Fibroblast of the aortic adventitia (primary cell): Measurements from ENCODE around the gene UVSSA. TPM values are rescaled to one million over a fixed set of nuclear protein-coding genes. Genes with fewer than 3 reads are reported as not detected.

Experiments
- DNase-seq: peaks from one replicate; pipeline ENCODE4 v3.0.0-alpha.2; 2010; ENCODE audit warnings: low read depth
- H3K4me3 ChIP-seq: 2 replicates; pipeline ENCODE4 v1.5.1; 2011; ENCODE audit warnings: low read depth, mild to moderate bottlenecking, control low read depth, low read length, moderate library complexity
- total RNA-seq: library from RNA; depleted of rRNA; stranded (reverse); fragments of >200 nt; gene quantifications from 2 replicates; pipeline ENCODE4 v1.2.3, GENCODE V29; 2012; ENCODE audit warnings: low replicate concordance
- TF ChIP-seq, protein P1 (sequence below): IDR thresholded peaks from 2 replicates; pipeline ENCODE4 v1.5.1; 2011; ENCODE audit warnings: mild to moderate bottlenecking, low read length, control low read depth, inconsistent platforms; ENCODE audit not compliant: insufficient read depth

Gene UVSSA
- total RNA-seq, 1 donor, result 8.7 TPM

DNA sequence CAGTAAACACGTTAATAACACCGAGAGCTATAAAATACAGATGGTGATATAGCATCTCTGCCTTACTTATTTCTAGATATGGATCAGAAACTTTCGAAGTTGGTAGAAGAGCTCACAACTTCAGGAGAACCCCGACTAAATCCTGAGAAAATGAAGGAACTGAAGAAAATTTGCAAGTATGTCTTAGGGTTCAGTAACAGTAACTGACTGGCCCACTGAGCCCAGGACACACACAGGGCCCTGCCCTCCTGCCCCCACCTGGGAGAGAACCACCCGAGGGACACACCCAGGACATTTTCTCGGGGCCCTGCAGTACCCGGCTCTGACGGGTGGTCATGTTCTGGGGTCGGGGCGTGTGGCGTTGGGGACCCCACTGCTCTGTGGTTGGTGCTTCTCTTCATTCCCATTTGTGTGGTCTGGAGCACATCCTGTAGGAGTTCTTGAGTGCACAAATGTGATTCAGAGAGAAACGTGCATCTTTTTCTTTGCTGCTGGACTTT lies 1.1 kb downstream of the UVSSA start:
- no peak for DNase-seq
- TF ChIP-seq, protein P1, sequence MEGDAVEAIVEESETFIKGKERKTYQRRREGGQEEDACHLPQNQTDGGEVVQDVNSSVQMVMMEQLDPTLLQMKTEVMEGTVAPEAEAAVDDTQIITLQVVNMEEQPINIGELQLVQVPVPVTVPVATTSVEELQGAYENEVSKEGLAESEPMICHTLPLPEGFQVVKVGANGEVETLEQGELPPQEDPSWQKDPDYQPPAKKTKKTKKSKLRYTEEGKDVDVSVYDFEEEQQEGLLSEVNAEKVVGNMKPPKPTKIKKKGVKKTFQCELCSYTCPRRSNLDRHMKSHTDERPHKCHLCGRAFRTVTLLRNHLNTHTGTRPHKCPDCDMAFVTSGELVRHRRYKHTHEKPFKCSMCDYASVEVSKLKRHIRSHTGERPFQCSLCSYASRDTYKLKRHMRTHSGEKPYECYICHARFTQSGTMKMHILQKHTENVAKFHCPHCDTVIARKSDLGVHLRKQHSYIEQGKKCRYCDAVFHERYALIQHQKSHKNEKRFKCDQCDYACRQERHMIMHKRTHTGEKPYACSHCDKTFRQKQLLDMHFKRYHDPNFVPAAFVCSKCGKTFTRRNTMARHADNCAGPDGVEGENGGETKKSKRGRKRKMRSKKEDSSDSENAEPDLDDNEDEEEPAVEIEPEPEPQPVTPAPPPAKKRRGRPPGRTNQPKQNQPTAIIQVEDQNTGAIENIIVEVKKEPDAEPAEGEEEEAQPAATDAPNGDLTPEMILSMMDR, result no peak
- H3K4me3 ChIP-seq, result peak overlapping the region; percentile 74

DNA sequence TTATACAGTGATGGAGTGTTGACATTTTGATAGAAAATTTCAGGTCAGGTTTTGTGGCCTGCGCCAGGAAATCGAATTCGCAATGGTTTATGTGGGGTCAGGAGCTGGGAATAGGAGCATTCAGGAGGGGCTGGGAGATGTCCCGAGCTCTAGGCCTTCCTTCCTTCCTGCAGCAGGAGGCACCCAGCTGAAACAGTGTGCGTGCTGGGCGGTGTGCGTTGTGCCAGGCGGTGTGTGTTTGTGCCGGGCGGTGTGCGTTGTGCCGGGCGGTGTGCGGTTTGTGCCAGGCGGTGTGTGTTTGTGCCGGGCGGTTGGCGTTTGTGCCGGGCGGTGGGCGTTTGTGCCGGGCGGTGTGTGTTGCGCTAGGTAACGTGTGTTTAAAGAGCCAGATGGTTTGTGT lies 1.7 kb downstream of the UVSSA start:
- TF ChIP-seq, protein P1, result no peak
- no peak overlapping the region for H3K4me3 ChIP-seq
- DNase-seq, result no peak

DNA sequence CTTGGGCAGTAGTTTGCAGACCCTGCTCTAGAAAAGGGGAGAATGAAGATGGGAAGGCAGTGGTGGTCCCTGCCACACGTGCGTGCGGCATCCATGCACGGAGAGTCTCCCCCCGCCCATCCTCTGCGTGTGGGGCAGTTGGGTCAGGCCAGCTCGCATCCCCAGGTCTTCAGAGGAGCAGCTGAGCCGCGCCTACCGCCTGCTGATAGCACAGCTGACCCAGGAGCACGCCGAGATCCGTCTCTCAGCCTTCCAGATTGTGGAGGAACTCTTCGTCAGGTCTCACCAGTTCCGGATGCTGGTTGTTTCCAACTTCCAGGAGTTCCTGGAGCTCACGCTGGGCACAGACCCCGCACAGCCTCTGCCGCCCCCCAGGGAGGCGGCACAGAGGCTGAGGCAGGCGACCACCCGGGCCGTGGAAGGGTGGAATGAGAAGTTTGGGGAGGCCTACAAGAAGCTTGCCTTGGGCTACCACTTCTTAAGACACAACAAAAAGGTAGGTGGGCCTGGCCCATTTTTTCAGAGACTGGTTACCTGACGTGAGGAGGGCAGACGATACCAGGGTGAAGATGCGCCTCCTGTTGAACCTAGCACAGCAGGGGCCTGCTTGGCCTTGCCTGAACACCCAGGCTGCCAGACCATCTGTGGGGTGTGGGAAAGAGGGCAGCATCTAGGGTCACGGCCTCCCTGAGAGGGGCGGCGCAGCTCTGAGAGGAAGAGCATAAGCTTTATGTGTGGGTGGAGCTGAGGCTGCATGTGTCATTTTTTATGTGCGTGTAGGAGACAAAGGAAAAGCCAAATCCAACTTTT lies 2.6 kb downstream of the UVSSA start:
- TF ChIP-seq, protein P1, result no peak

DNA sequence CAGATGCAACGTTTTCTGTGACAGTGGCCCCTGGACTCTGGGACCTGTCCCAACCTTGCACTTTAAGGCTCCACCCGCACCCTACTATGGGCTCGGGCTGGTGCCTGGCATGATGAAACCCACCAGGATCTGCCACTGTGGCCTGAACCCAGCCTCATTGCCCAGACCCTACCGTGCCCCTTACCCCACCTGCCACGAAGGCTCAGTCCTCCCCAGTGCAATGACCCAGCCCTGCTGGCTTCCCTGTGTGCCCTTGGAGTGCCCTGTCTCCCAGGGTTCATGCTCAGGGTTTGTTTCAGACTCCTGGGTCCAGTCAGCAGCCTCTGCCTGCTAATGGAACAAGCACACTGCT lies 3.1 kb downstream of the UVSSA start:
- TF ChIP-seq, protein P1, result no peak
- no peak for DNase-seq
- no peak overlapping the region for H3K4me3 ChIP-seq

More for the DNA sequence above, 2.6 kb downstream of the UVSSA start:
- no peak for DNase-seq
- no peak overlapping the region for H3K4me3 ChIP-seq

DNA sequence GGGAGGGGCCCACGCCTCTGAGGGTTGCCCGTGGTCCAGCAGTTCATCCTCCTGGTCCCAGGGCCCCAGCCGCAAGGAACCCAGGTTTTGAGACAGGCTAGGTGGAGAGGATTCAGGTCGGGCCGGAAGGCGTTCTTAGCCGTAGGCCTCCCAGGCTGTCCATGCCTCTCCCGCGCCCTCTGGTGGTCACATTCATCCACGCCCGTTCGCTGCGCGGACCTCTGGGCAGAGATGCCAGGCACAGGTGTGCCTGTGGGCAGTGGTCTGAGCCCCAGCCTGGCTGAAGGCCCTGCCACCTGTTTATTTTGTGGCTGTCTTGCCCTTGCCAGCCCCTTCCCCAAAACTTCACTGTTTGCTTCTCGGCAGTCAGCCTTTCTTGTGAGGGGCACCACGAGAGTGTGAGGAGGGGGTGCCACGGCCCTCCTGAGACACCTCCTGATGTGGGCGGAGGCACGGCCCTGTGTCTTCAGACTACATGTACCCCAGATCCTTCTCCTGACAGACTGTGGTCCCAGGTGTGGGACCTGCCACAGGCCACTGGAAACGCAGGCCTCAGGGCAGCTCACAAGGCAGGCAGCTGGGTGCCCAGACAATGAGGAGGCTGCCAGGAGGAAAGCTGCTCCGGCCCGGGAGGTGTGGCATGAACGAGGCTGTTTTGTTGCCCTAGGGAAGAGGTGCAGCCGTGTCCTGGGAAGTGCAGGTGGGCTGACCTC lies 5.0 kb downstream of the UVSSA start:
- peak; percentile 77 for DNase-seq
- TF ChIP-seq, protein P1, result peak; percentile 95
- H3K4me3 ChIP-seq, result no peak overlapping the region

DNA sequence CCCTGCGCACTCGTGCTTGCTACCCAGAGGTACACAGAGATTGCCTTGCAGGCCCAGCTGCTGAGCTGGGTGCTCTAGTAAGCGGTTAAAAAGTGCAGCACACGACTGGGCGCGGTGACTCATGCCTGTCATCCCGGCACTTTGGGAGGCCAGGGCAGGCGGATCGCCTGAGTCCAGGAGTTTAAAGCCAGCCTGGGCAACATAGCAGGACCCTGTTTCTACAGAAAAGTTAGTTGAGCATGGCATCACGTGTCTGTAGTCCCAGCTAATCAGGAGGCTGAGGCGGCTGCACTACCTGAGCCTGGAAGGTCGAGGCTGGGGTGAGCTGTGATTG lies 5.5 kb downstream of the UVSSA start:
- H3K4me3 ChIP-seq, result no peak overlapping the region
- no peak for DNase-seq
- TF ChIP-seq, protein P1, result no peak
